SU-DHL-6 (cell line): ENCODE measurements around the gene CTCFL.

Experiments
- H2AFZ ChIP-seq: fragments of 200-600 bp; sonication (generic); 2 replicates; pipeline ENCODE4 v1.6.1; 2014; ENCODE audit warnings: low read depth, mild to moderate bottlenecking, moderate library complexity, mixed read lengths, antibody characterized with exemption, low read length; ENCODE audit not compliant: severe bottlenecking
- H3F3A ChIP-seq: fragments of 200-600 bp; shearing (Covaris generic); 2 replicates; pipeline ENCODE4 v1.6.0; 2016; ENCODE audit warnings: antibody characterized with exemption, mild to moderate bottlenecking; ENCODE audit not compliant: insufficient read depth
- H3K27ac ChIP-seq: fragments of 200-600 bp; sonication (generic); 2 replicates; pipeline ENCODE4 v1.5.1; 2016; ENCODE audit warnings: low read depth, mild to moderate bottlenecking, low read length, moderate library complexity, mixed read lengths
- H3K27me3 ChIP-seq: fragments of 200-600 bp; sonication (generic), shearing (Covaris generic); 2 replicates; pipeline ENCODE4 v1.6.0; 2014; ENCODE audit warnings: mild to moderate bottlenecking, low read length
- H3K36me3 ChIP-seq: fragments of 200-600 bp; sonication (generic); 2 replicates; pipeline ENCODE4 v1.6.1; 2014; ENCODE audit warnings: mild to moderate bottlenecking, low read length, mixed read lengths
- H3K4me2 ChIP-seq: fragments of 300-600, 200-600 bp; shearing (Covaris generic), sonication (generic); 2 replicates; pipeline ENCODE4 v1.6.0; 2014; ENCODE audit warnings: low read length, low read depth, mild to moderate bottlenecking; ENCODE audit not compliant: poor library complexity, severe bottlenecking
- H3K4me3 ChIP-seq: fragments of 200-600 bp; sonication (generic); 2 replicates; pipeline ENCODE4 v1.5.1; 2014; ENCODE audit warnings: antibody characterized with exemption, low read length, mild to moderate bottlenecking, mixed read lengths; ENCODE audit not compliant: insufficient read depth, poor library complexity, severe bottlenecking
- H3K79me2 ChIP-seq: fragments of 200-600 bp; sonication (generic); 2 replicates; pipeline ENCODE4 v1.6.1; 2014; ENCODE audit warnings: mild to moderate bottlenecking, low read length, moderate library complexity; ENCODE audit not compliant: insufficient read depth
- H3K9ac ChIP-seq: fragments of 200-600 bp; sonication (generic); 2 replicates; pipeline ENCODE4 v1.7.0; 2014; ENCODE audit warnings: mild to moderate bottlenecking, low read length
- H3K9me2 ChIP-seq: fragments of 200-600 bp; sonication (generic); replicated peaks from 2 replicates; pipeline ENCODE4 v1.6.1; 2014; ENCODE audit warnings: low read length; ENCODE audit not compliant: insufficient read depth
- H3K9me3 ChIP-seq: fragments of 200-600 bp; sonication (generic); 2 replicates; pipeline ENCODE4 v1.6.1; 2014; ENCODE audit warnings: low read length, mixed read lengths; ENCODE audit not compliant: insufficient read depth
- H4K20me1 ChIP-seq: fragments of 200-600 bp; sonication (generic); 2 replicates; pipeline ENCODE4 v1.6.1; 2014; ENCODE audit warnings: low read depth, mild to moderate bottlenecking, antibody characterized with exemption, low read length, moderate library complexity, mixed read lengths
- CTCF ChIP-seq: fragments of 200-600 bp; sonication (generic); IDR thresholded peaks from one replicate; pipeline ENCODE4 v1.5.1; 2017; ENCODE audit warnings: antibody characterized with exemption, mild to moderate bottlenecking, low read length, moderate library complexity; ENCODE audit not compliant: insufficient read depth, poor library complexity, severe bottlenecking
- EZH2phosphoT487 ChIP-seq: fragments of 200-600 bp; sonication (generic), shearing (Covaris generic); conservative IDR thresholded peaks from 2 replicates; pipeline ENCODE4 v1.6.1; 2018; ENCODE audit warnings: mild to moderate bottlenecking, antibody characterized with exemption, low read length, moderate library complexity, mixed read lengths

CTCFL gene

GRCh38 chr20:57568960-57569359, 44.0 kb upstream of the CTCFL start:
- H4K20me1 ChIP-seq = no peaks in the 10 kb centered on the region
- H3K4me2 ChIP-seq = no peak overlapping the region
- no peaks in the 10 kb centered on the region for H3K9me3 ChIP-seq
- H2AFZ ChIP-seq = no peak overlapping the region
- no peaks in the 10 kb centered on the region for H3K36me3 ChIP-seq
- no peaks in the 10 kb centered on the region for H3F3A ChIP-seq
- no peaks in the 10 kb centered on the region for H3K9me2 ChIP-seq
- H3K9ac ChIP-seq = no peak overlapping the region
- H3K27me3 ChIP-seq = no peaks in the 10 kb centered on the region
- H3K4me3 ChIP-seq = no peak overlapping the region
- H3K79me2 ChIP-seq = no peaks in the 10 kb centered on the region
- H3K27ac ChIP-seq = no peak overlapping the region
- no peak for TF ChIP-seq CTCF
- TF ChIP-seq EZH2phosphoT487 = no peak

- no peak overlapping the region for H3K9ac ChIP-seq
- H3K27ac ChIP-seq = no peak overlapping the region
- H2AFZ ChIP-seq = no peak overlapping the region
- H4K20me1 ChIP-seq = no peaks in the 10 kb centered on the region
- H3K27me3 ChIP-seq = no peaks in the 10 kb centered on the region
- no peaks in the 10 kb centered on the region for H3F3A ChIP-seq
- no peaks in the 10 kb centered on the region for H3K79me2 ChIP-seq
- H3K9me3 ChIP-seq = no peaks in the 10 kb centered on the region
- no peaks in the 10 kb centered on the region for H3K36me3 ChIP-seq
- no peaks in the 10 kb centered on the region for H3K9me2 ChIP-seq
- no peak overlapping the region for H3K4me3 ChIP-seq
- TF ChIP-seq EZH2phosphoT487 (no peak), CTCF (no peak)
- no peak overlapping the region for H3K4me2 ChIP-seq
These were observed 43.4 kb upstream of the CTCFL start for GRCh38 chr20:57568088-57568896.

GRCh38 chr20:57567471-57568079, 42.6 kb upstream of the CTCFL start:
- no peaks in the 10 kb centered on the region for H3K36me3 ChIP-seq
- no peak overlapping the region for H3K27ac ChIP-seq
- H3K9me2 ChIP-seq = no peaks in the 10 kb centered on the region
- H3K9me3 ChIP-seq = no peaks in the 10 kb centered on the region
- no peak overlapping the region for H3K9ac ChIP-seq
- H3K4me3 ChIP-seq = no peak overlapping the region
- no peak overlapping the region for H3K4me2 ChIP-seq
- H3K27me3 ChIP-seq = no peaks in the 10 kb centered on the region
- no peaks in the 10 kb centered on the region for H4K20me1 ChIP-seq
- TF ChIP-seq CTCF (no peak), EZH2phosphoT487 (no peak)
- H2AFZ ChIP-seq = no peak overlapping the region
- H3F3A ChIP-seq = no peaks in the 10 kb centered on the region
- H3K79me2 ChIP-seq = no peaks in the 10 kb centered on the region
